ENCODE measurements around the gene PNMA8C.
"Not testable (repeated sequence)": the region's sequence is repeated elsewhere in the genome, so short reads cannot be mapped to it uniquely, and the experiment has no call there.

The PNMA8C gene

GRCh38 chr19:46447006-46447405, 18.3 kb upstream of the PNMA8C start:
- no peak for DNase-seq

GRCh38 chr19:46446021-46446420, 17.3 kb upstream of the PNMA8C start:
- no peak for DNase-seq

GRCh38 chr19:46442808-46443450, 14.2 kb upstream of the PNMA8C start:
- no peak for DNase-seq

GRCh38 chr19:46441866-46442265, 13.1 kb upstream of the PNMA8C start:
- no peak for DNase-seq

- DNase-seq = not testable (repeated sequence)
Measured at GRCh38 chr19:46435689-46436088, 7.0 kb upstream of the PNMA8C start.

- DNase-seq = no peak
Measured at GRCh38 chr19:46435009-46435408, 6.3 kb upstream of the PNMA8C start.

- DNase-seq = not testable (repeated sequence)
Measured at GRCh38 chr19:46433470-46433869, 4.7 kb upstream of the PNMA8C start.

- DNase-seq = no peak
Measured at GRCh38 chr19:46431824-46432223, 3.1 kb upstream of the PNMA8C start.

GRCh38 chr19:46429999-46430398, 1.3 kb upstream of the PNMA8C start:
- no peak for DNase-seq

GRCh38 chr19:46427518-46428045, 1.2 kb downstream of the PNMA8C start:
- no peak for DNase-seq

- peak; percentile 67 for DNase-seq
Measured at GRCh38 chr19:46426506-46427162, 2.1 kb downstream of the PNMA8C start.

GRCh38 chr19:46426035-46426505, 2.7 kb downstream of the PNMA8C start:
- peak; percentile 63 for DNase-seq

- DNase-seq = no peak
Measured at GRCh38 chr19:46423188-46423587, 5.5 kb downstream of the PNMA8C start.

GRCh38 chr19:46422344-46422743, 6.4 kb downstream of the PNMA8C start:
- no peak for DNase-seq

GRCh38 chr19:46420056-46420455, 8.7 kb downstream of the PNMA8C start:
- no peak for DNase-seq

- peak; percentile 74 for DNase-seq
Measured at GRCh38 chr19:46415804-46416709, 12.7 kb downstream of the PNMA8C start.

- DNase-seq = not testable (repeated sequence)
Measured at GRCh38 chr19:46414899-46415298, 13.8 kb downstream of the PNMA8C start.

GRCh38 chr19:46413262-46414031, 15.3 kb downstream of the PNMA8C start, which contains the start of gene CCDC8:
CCDC8 (minus strand) TSS chr19:46413564; CDS start chr19:46412810, 754 bp downstream.
- DNase-seq = peak; percentile 74

GRCh38 chr19:46412650-46413261, 16.0 kb downstream of the PNMA8C start:
- DNase-seq = no peak

- no peak for DNase-seq
Measured at GRCh38 chr19:46411925-46412649, 16.6 kb downstream of the PNMA8C start.
